NT2/D1 (cell line): ENCODE measurements around the gene GFPT1.
"Not testable (repeated sequence)": the region's sequence is repeated elsewhere in the genome, so short reads cannot be mapped to it uniquely, and the experiment has no call there.

Source experiments
- DNase-seq: peaks from one replicate; pipeline ENCODE4 v3.0.0-alpha.2; 2011; ENCODE audit warnings: low read depth, low spot score
- H3K27me3 ChIP-seq: 2 replicates; pipeline ENCODE4 v1.6.0; 2011; ENCODE audit warnings: mild to moderate bottlenecking; ENCODE audit not compliant: insufficient read length, insufficient read depth
- H3K36me3 ChIP-seq: 2 replicates; pipeline ENCODE4 v1.6.1; 2011; ENCODE audit warnings: mild to moderate bottlenecking, low read length, mixed read lengths; ENCODE audit not compliant: insufficient read depth, insufficient read length
- H3K4me1 ChIP-seq: 2 replicates; pipeline ENCODE4 v1.5.1; 2011; ENCODE audit not compliant: insufficient read depth, insufficient read length
- H3K4me3 ChIP-seq: 2 replicates; pipeline ENCODE4 v1.5.1; 2011; ENCODE audit warnings: low read depth; ENCODE audit not compliant: insufficient read length
- H3K9ac ChIP-seq: 2 replicates; pipeline ENCODE4 v1.6.0; 2011; ENCODE audit warnings: low read depth; ENCODE audit not compliant: insufficient read length
- H3K9me3 ChIP-seq: 2 replicates; pipeline ENCODE4 v1.5.1; 2011; ENCODE audit warnings: mild to moderate bottlenecking, low read length; ENCODE audit not compliant: insufficient read depth
- SUZ12 ChIP-seq: IDR thresholded peaks from 2 replicates; pipeline ENCODE4 v1.6.1; 2011; ENCODE audit not compliant: insufficient read length, insufficient read depth; ENCODE audit errors: extremely low read depth
- YY1 ChIP-seq: IDR thresholded peaks from 2 replicates; pipeline ENCODE4 v1.6.1; 2011; ENCODE audit not compliant: insufficient read length, insufficient read depth
- ZNF274 ChIP-seq: IDR thresholded peaks from 2 replicates; pipeline ENCODE4 v1.6.1; 2011; ENCODE audit warnings: mild to moderate bottlenecking, low read depth, low read length

The GFPT1 gene

DNA sequence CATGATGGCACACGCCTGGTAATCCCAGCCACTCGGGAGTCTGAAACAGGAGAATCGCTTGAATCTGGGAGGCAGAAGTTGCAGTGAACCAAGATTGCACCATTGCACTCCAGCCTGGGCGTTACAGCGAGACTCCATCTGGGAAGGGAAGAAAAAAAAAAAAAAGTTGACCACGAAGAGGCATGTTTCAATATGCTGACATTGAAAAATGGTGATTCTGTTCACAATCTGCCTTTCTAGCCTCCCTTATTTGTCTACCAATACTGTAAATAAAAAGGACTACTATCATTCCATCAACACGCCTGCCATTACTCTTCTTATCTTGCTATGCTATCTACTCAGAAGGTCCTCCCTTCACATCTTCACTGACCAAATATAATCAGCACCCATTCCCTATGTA is 18.4 kb downstream of the GFPT1 start:
- Histone ChIP-seq H3K9ac (no peak overlapping the region), H3K4me1 (no peaks in the 10 kb centered on the region), H3K36me3 (peaks cover 56% of the 10 kb centered on the region), H3K27me3 (no peaks in the 10 kb centered on the region), H3K9me3 (no peaks in the 10 kb centered on the region), H3K4me3 (no peak overlapping the region)
- DNase-seq: no peak
- TF ChIP-seq SUZ12 (no peak), YY1 (no peak), ZNF274 (no peak)

DNA sequence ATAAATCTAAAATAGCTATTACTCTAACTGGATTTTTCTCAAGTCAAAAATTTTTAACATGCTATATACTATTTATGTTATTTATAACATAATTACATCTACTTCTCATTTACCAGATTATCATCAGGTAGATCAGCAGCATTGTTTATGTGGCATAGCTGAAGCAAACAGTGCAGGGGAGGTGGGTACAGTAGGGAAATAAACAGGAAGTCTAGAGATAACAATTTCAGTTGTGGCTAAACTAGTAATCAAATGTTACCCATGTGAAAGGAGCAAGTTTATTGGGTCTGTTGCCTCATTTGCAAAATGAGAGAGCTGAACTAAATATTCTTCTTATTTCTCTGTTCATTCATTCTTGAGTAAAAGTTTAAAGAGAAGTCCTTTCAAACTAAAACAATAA is 27.7 kb downstream of the GFPT1 start:
- no peak for DNase-seq
- no peak for TF ChIP-seq ZNF274
- TF ChIP-seq SUZ12: no peak
- TF ChIP-seq YY1: no peak
- no peak overlapping the region for H3K4me3 ChIP-seq
- no peaks in the 10 kb centered on the region for H3K4me1 ChIP-seq
- peaks cover 68% of the 10 kb centered on the region for H3K36me3 ChIP-seq
- H3K9me3 ChIP-seq: no peaks in the 10 kb centered on the region
- no peaks in the 10 kb centered on the region for H3K27me3 ChIP-seq
- no peak overlapping the region for H3K9ac ChIP-seq

DNA sequence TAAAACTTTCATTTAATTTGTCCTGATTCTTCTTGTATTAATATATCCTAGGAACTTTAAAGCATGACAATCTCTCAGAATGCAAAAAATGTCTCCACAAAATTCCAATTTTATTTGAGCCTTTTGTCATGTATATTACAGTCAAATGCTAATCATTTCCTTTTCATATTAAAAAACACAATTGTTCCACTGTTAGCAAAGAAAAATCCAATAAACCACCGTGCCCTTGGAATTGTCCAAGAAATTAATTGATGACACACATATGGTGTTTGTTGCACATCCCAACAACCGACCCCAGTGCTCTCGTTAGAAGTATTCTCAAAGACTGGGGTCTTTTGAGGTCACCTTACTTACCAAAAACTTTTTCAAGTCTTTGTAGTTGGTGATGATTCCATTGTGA is 28.1 kb downstream of the GFPT1 start:
- TF ChIP-seq SUZ12: no peak
- TF ChIP-seq ZNF274: no peak
- TF ChIP-seq YY1: no peak
- Histone ChIP-seq H3K4me3 (no peak overlapping the region), H3K36me3 (peaks cover 73% of the 10 kb centered on the region), H3K4me1 (no peaks in the 10 kb centered on the region), H3K9ac (no peak overlapping the region), H3K9me3 (no peaks in the 10 kb centered on the region), H3K27me3 (no peaks in the 10 kb centered on the region)
- DNase-seq: no peak

DNA sequence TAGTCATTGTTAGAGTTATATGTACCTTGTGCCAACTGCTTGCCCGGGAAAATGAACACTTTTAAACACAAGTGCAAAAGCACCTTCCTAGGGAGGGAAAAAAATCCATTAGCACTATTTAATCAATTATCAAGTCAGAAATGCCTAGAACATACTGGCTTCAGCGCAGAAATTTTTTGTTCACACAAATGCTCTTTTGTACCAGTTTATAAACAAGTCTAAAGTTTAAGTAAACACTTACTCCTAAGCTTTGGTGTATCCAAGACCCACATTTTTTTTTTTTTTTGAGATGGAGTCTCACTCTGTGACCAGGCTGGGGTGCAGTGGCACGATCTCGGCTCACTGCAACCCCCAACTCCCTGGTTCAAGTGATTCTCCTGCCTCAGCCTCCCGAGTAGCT is 30.6 kb downstream of the GFPT1 start:
- no peak for DNase-seq
- H3K9ac ChIP-seq: no peak overlapping the region
- peaks cover 71% of the 10 kb centered on the region for H3K36me3 ChIP-seq
- H3K9me3 ChIP-seq: no peaks in the 10 kb centered on the region
- H3K4me1 ChIP-seq: no peaks in the 10 kb centered on the region
- H3K4me3 ChIP-seq: no peak overlapping the region
- H3K27me3 ChIP-seq: no peaks in the 10 kb centered on the region
- TF ChIP-seq ZNF274: no peak

DNA sequence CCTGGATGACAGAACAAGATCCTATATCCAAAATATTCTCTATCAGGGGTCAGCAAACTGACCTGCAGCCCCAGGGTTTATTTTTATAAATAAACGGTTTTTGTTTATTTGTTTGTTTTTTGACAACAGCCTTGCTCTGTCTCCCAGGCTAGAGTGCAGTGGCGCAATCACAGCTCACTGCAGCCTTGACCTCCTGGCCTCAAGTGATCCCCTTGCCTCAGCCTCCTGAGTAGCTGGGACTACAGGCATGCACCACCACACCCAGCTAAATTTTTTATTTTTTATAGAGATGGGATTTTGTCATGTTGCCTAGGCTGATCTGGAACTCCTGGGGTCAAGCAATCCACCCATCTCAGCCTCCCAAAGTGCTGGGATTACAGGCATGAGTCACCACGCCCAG is 32.1 kb downstream of the GFPT1 start:
- DNase-seq, H3K4me1 ChIP-seq, H3K9ac ChIP-seq, H3K4me3 ChIP-seq, H3K9me3 ChIP-seq, H3K27me3 ChIP-seq: not testable (repeated sequence)
- H3K36me3 ChIP-seq: peaks cover 65% of the 10 kb centered on the region

DNA sequence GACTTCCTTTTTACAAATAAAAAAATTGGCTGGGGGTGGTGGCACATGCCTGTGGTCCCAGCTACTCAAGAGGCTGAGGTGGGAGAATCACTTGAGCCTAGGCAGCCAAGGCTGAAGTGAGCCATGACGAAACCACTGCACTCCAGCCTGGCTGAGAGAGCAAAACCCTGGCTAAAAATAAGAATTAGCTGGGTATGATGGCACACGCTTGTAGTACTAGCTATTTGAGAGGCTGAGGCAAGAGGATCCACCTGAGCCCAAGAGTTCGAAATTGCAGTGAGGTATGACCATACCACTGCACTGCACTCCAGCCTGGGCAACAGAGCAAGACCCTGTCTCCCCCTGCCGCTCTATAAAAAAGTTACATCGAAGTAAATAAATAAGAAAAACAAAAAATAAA is 33.7 kb downstream of the GFPT1 start:
- H3K36me3 ChIP-seq: peaks cover 61% of the 10 kb centered on the region
- H3K4me3 ChIP-seq: no peak overlapping the region
- H3K9me3 ChIP-seq: no peaks in the 10 kb centered on the region
- H3K4me1 ChIP-seq: no peaks in the 10 kb centered on the region
- no peak overlapping the region for H3K9ac ChIP-seq
- H3K27me3 ChIP-seq: no peaks in the 10 kb centered on the region
- TF ChIP-seq YY1: no peak
- TF ChIP-seq ZNF274: no peak
- TF ChIP-seq SUZ12: no peak
- no peak for DNase-seq

DNA sequence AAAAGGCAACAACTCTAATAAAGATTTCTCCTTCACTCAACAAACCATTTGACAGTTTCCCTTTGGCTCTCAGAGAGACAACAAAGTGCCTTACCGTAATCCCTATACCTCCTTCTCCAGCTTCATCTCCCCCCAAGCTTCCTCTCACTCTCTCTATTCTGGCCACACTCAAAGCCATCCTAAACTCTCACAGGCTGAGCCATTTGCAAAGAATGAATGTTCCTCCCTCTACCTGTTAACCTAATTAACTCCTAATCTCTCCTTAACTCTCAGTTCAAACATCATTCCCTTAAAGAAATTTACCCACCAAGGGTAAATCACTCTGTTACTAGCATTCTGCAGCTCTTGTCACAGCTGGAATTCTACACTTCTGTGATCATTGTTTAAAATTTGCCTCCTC is 38.2 kb downstream of the GFPT1 start:
- Histone ChIP-seq H3K4me1 (no peaks in the 10 kb centered on the region), H3K4me3 (no peak overlapping the region), H3K9ac (no peak overlapping the region), H3K9me3 (no peaks in the 10 kb centered on the region), H3K27me3 (no peaks in the 10 kb centered on the region), H3K36me3 (peaks cover 70% of the 10 kb centered on the region)
- DNase-seq: no peak
- no peak for TF ChIP-seq SUZ12
- TF ChIP-seq ZNF274: no peak
- no peak for TF ChIP-seq YY1

DNA sequence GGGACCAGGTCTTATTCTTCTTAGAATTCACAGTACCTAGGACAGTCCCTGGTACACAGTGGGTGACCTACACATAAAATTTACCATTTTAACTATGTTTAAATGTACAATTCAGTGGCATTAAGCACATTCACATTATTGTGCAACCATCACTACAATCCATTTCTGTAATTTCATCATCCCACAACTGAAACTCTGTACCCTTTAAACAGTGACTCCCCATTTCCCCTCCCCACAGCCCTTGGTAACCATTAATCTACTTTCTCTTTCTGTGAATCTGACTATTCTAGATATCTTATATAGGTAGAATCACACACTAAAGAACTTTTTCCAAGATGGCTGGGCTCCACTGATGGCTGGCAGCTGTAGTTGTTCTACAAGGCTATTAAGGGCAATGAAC is 41.6 kb downstream of the GFPT1 start:
- H3K9me3 ChIP-seq: no peaks in the 10 kb centered on the region
- no peaks in the 10 kb centered on the region for H3K4me1 ChIP-seq
- peaks cover 79% of the 10 kb centered on the region for H3K36me3 ChIP-seq
- no peaks in the 10 kb centered on the region for H3K27me3 ChIP-seq
- DNase-seq: no peak
- no peak for TF ChIP-seq ZNF274
- TF ChIP-seq YY1: no peak
- no peak for TF ChIP-seq SUZ12
- no peak overlapping the region for H3K4me3 ChIP-seq
- H3K9ac ChIP-seq: no peak overlapping the region
